ENCODE measurements around the gene PATL2. TPM values are rescaled to one million over a fixed set of nuclear protein-coding genes. Genes with fewer than 3 reads are reported as not detected.

PATL2 gene
- total RNA-seq, 1 donor from 2014 or later, result 0.33 TPM

- DNase-seq (ENCODE audit: low read depth), result no peak
- Histone ChIP-seq H3K36me3 (ENCODE audit: control insufficient read depth, insufficient read depth, low read length) (no peaks in the 10 kb centered on the region), H3K27me3 (ENCODE audit: control insufficient read depth, insufficient read depth, low read length) (no peaks in the 10 kb centered on the region), H3K4me3 (ENCODE audit: low read depth, low read length) (no peak overlapping the region)
- TF ChIP-seq CTCF (IDR thresholded peaks at IDR 0.05; ENCODE audit: insufficient read depth, low read length, poor library complexity, severe bottlenecking), result no peak
These were observed 44.7 kb downstream of the PATL2 start for GRCh38 chr15:44666210-44667038.

GRCh38 chr15:44663410-44664308, 47.5 kb downstream of the PATL2 start, which contains the start of gene SPG11:
SPG11 (minus strand) TSS chr15:44663662; CDS start chr15:44663647, 15 bp downstream.
- TF ChIP-seq CTCF (IDR thresholded peaks at IDR 0.05; ENCODE audit: insufficient read depth, low read length, poor library complexity, severe bottlenecking), result peak; percentile 76
- Histone ChIP-seq H3K36me3 (ENCODE audit: control insufficient read depth, insufficient read depth, low read length) (no peaks in the 10 kb centered on the region), H3K27me3 (ENCODE audit: control insufficient read depth, insufficient read depth, low read length) (no peaks in the 10 kb centered on the region), H3K4me3 (ENCODE audit: low read depth, low read length) (peak within 1 kb of the TSS; percentile 90)
- peak; percentile 89 for DNase-seq (ENCODE audit: low read depth)

GRCh38 chr15:44662478-44663409, 48.4 kb downstream of the PATL2 start:
- Histone ChIP-seq H3K36me3 (ENCODE audit: control insufficient read depth, insufficient read depth, low read length) (no peaks in the 10 kb centered on the region), H3K4me3 (ENCODE audit: low read depth, low read length) (peak overlapping the region; percentile 90), H3K27me3 (ENCODE audit: control insufficient read depth, insufficient read depth, low read length) (no peaks in the 10 kb centered on the region)
- no peak for TF ChIP-seq CTCF (IDR thresholded peaks at IDR 0.05; ENCODE audit: insufficient read depth, low read length, poor library complexity, severe bottlenecking)
- no peak for DNase-seq (ENCODE audit: low read depth)

- H3K36me3 ChIP-seq (ENCODE audit: control insufficient read depth, insufficient read depth, low read length), result no peaks in the 10 kb centered on the region
- H3K27me3 ChIP-seq (ENCODE audit: control insufficient read depth, insufficient read depth, low read length), result no peaks in the 10 kb centered on the region
- no peak overlapping the region for H3K4me3 ChIP-seq (ENCODE audit: low read depth, low read length)
- DNase-seq (ENCODE audit: low read depth), result no peak
- TF ChIP-seq CTCF (IDR thresholded peaks at IDR 0.05; ENCODE audit: insufficient read depth, low read length, poor library complexity, severe bottlenecking), result no peak
These were observed 49.5 kb downstream of the PATL2 start for GRCh38 chr15:44661576-44661975.

- no peak for TF ChIP-seq CTCF (IDR thresholded peaks at IDR 0.05; ENCODE audit: insufficient read depth, low read length, poor library complexity, severe bottlenecking)
- Histone ChIP-seq H3K27me3 (ENCODE audit: control insufficient read depth, insufficient read depth, low read length) (no peaks in the 10 kb centered on the region), H3K4me3 (ENCODE audit: low read depth, low read length) (no peak overlapping the region), H3K36me3 (ENCODE audit: control insufficient read depth, insufficient read depth, low read length) (no peaks in the 10 kb centered on the region)
- no peak for DNase-seq (ENCODE audit: low read depth)
These were observed 52.1 kb downstream of the PATL2 start for GRCh38 chr15:44659056-44659455.
